SK-N-SH treated with all-trans-retinoic acid at 6 μM for 48 hours (cell line): ENCODE measurements around the gene SOCS4.

Experiments
- ARNTL ChIP-seq: fragments of 450-650 bp; formaldehyde crosslinking; IDR thresholded peaks from 2 replicates; pipeline ENCODE4 v1.5.0; 2020; ENCODE audit warnings: low read depth, mild to moderate bottlenecking, moderate library complexity, borderline replicate concordance
- CREB5 ChIP-seq: fragments of 250-450 bp; sonication (Bioruptor Pico); IDR thresholded peaks from 2 replicates; pipeline ENCODE4 v1.5.1; 2020; ENCODE audit warnings: low read depth, mild to moderate bottlenecking, moderate library complexity
- TOX ChIP-seq: fragments of 250-450 bp; sonication (Bioruptor Pico); IDR thresholded peaks from 2 replicates; pipeline ENCODE4 v1.8.0; 2021; ENCODE audit warnings: mild to moderate bottlenecking, moderate library complexity, borderline replicate concordance
- ZC3H10 ChIP-seq: fragments of 250-450 bp; sonication (Bioruptor Pico); IDR thresholded peaks from 2 replicates; pipeline ENCODE4 v1.5.1; 2021; ENCODE audit warnings: mild to moderate bottlenecking, moderate library complexity
- ZFP3 ChIP-seq: fragments of 250-450 bp; sonication (Bioruptor Pico); IDR thresholded peaks from 2 replicates; pipeline ENCODE4 v1.5.0; 2020; ENCODE audit warnings: mild to moderate bottlenecking, moderate library complexity

- TF ChIP-seq ZFP3 (CRISPR knock-in tag) (no peak), ZC3H10 (CRISPR knock-in tag) (no peak), TOX (CRISPR knock-in tag) (no peak), CREB5 (CRISPR knock-in tag) (no peak), ARNTL (CRISPR knock-in tag) (no peak)
These were observed 67.5 kb downstream of the SOCS4 start for GRCh38 chr14:55094292-55095157.
